ENCODE measurements around the gene PRDM8. TPM values are rescaled to one million over a fixed set of nuclear protein-coding genes. Genes with fewer than 3 reads are reported as not detected.

PRDM8 gene
- 0.73 TPM for polyA plus RNA-seq (2012; ENCODE audit: low read depth, missing spikeins)

DNA sequence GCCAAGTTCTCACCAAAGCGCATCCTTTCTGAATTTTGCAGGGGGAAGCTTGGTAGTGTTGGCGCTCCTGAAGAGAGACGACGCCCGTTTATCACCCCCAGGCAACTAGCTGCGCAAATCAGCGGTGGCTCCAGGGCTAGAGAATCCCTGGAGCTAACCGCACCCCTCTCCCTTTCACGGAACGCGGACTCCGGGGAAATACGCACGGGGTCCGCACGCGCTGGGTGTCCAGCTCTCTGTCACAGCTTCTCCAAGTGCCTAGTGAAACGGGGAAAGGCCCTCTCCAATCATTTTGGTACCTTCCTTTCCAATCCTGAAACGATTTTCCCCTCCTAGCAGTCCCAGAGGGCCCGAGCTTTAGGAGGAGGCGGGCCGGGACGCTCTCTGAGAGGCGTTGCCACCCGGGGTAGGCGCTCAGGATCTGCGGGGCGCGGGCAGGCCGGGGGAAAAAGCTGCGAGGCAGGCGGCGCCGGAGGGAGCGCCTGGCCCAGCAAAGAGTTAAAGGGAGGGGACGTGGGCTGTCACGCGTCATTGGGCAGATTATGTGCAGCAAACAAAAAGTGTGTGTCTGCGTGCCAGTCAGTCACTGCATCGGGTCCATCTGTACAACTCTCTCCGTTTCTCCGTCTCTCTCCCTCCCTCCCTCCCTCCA lies at the start of gene PRDM8:
TSS of gene PRDM8 (plus strand) at position 582 of the 652 bp plus-strand sequence. CDS start 2,578 bp downstream, outside the sequence.
- TF ChIP-seq TAF1 (IDR thresholded peaks at IDR 0.05; ENCODE audit: low read depth, low read length) (no peak), POU2F2 (IDR thresholded peaks at IDR 0.05; ENCODE audit: low read depth, low read length) (no peak), SPI1 (IDR thresholded peaks at IDR 0.05; ENCODE audit: low read depth, low read length) (no peak), PAX5 (IDR thresholded peaks at IDR 0.05; ENCODE audit: insufficient read depth, low read length, severe bottlenecking) (no peak), POLR2A (IDR thresholded peaks at IDR 0.05; ENCODE audit: low read depth, low read length) (no peak), POLR2AphosphoS5 (IDR thresholded peaks at IDR 0.05; ENCODE audit: low read depth, low read length) (no peak)
- no peak for FAIRE-seq
- DNase-seq (ENCODE audit: insufficient read length, low spot score) = no peak

DNA sequence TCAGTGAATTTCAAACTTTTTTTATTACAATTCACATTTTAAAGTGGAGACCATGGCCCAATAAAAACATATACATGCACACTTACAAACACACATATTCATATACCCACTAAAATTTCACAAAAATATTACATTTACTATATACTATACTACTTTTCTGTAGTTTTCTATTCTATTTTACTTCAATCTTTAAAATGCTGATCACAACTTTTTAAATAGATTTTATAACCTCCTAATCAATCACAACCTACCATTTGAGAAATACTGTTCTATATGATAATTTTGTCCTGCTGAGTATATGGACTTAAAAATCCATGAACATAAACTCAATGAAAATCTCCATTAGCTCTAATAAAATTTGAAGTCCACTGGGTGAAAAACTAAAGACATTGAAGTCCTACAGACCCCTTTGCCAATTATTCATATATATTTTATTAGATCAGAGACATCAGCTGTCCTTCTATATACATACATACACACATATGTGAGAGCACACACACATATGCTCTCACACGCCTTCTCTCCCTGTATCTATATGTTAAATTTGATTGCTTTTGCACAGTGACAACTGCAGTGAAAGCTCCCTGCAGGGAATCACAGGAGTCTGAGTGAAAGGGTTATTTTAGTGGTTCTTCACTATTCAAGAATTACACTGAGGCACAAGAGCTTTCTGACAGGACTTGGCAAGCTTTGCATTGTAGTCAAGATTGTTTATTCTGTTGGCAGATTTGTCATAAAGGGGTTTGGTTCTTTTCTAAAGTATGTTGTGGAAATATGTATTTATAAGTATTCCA lies 46.7 kb upstream of the PRDM8 start:
- DNase-seq (ENCODE audit: insufficient read length, low spot score) (no peak), FAIRE-seq (no peak)
- TF ChIP-seq TAF1 (IDR thresholded peaks at IDR 0.05; ENCODE audit: low read depth, low read length) (no peak), POU2F2 (IDR thresholded peaks at IDR 0.05; ENCODE audit: low read depth, low read length) (no peak), PAX5 (IDR thresholded peaks at IDR 0.05; ENCODE audit: insufficient read depth, low read length, severe bottlenecking) (no peak)

DNA sequence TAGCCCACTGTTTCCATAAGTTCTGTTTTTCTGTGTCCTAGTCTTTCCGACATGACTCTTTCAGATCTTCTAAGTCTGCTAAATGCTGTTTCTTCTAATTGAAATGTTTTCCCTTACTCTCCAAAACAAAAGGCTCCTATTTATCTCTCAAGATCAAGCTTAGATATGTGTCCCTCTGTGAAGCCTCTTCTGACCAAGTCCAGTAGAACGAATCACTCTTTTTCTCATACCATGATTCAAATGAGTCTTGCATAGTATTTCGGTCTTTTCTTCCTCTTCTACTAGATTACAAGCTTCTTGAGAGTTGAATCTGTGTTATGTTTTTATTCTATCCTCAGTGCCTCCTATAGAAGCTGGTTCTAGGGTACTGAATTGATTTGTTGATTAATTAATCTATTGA lies 45.3 kb upstream of the PRDM8 start:
- FAIRE-seq = no peak
- TF ChIP-seq POU2F2 (IDR thresholded peaks at IDR 0.05; ENCODE audit: low read depth, low read length) (no peak), POLR2AphosphoS5 (IDR thresholded peaks at IDR 0.05; ENCODE audit: low read depth, low read length) (no peak), POLR2A (IDR thresholded peaks at IDR 0.05; ENCODE audit: low read depth, low read length) (no peak), SPI1 (IDR thresholded peaks at IDR 0.05; ENCODE audit: low read depth, low read length) (no peak), TAF1 (IDR thresholded peaks at IDR 0.05; ENCODE audit: low read depth, low read length) (no peak)
- DNase-seq (ENCODE audit: insufficient read length, low spot score) = no peak

DNA sequence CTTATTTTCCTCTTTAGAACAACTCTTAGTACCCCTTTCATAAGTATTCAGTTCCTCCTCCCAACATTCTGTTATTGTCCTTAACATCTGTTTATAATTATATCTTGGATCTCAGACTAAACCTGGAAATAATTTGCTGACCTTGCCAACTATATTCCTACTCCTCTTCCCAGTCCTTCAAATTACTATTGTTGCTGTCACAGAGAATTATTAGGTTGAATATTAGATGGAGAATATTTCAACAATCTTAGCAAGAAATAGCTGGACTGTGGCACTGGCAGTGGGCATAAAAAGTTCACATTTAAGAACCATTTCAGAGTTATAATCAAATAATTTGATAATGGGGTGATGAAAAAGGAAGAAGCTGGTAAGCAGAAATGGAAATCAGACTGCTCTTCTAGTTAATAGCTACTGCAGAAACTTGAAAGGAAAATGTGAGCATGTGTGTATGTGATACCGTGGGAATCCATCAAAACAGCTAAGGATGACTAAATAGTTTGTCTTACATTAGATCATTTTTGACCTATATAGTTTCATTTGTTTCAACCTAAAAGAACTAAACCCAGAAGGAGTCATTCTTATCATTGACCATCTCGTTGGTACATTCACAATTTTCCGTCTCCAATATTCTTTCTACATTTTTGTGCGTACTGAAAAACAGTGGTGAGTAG lies 43.3 kb upstream of the PRDM8 start:
- DNase-seq (ENCODE audit: insufficient read length, low spot score) = no peak
- no peak for FAIRE-seq
- TF ChIP-seq POU2F2 (IDR thresholded peaks at IDR 0.05; ENCODE audit: low read depth, low read length) (no peak), POLR2A (IDR thresholded peaks at IDR 0.05; ENCODE audit: low read depth, low read length) (no peak)

DNA sequence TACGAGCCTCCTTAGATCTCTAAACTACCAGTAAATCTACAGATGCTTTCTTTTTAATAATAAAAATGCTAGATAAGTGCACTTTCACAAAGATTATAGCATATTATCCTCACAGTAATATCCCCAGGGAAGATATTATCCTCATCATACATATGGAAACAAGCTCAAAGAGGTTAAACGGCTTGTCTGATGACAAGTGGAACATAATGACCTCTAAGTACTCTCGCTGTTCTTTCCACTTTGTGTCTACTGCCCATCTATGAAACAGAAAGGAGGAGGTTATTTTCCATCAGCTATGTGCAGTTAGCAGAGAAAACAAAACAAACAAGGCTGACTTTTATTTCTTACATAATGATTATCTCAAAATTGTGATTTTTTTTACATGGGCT lies 42.8 kb upstream of the PRDM8 start:
- DNase-seq (ENCODE audit: insufficient read length, low spot score) = no peak
- no peak for FAIRE-seq
- no peak for TF ChIP-seq TAF1 (IDR thresholded peaks at IDR 0.05; ENCODE audit: low read depth, low read length)

DNA sequence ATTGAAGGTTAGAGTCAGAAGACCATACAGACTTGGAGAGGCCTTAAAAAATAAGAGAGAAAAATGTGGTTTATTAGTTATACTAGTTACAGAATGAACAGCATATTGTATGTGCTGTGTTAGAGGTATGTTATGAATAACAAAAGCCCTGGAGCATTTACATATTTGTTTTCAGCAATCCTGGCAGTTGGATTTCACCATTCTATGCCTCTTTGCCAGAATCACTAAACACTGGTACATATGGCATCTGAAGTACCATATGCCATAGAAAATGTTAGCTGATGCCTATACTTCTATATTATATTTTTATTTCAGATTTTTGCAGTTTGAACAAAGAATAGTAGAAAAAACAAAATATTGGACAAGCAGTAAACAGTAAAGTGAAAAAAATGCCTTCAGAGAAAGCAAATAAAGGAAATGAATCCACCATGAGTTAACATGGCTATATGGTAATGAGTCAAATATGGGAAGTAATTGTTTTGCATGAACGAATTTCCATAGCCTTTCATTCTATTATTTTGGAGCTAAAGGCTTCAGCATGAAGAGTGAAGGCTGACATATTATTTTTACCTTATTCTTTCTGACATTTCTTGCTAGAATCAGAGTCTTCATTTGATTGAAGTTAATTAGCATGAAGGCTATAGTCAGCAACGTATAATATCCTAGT lies 41.9 kb upstream of the PRDM8 start:
- TF ChIP-seq PAX5 (IDR thresholded peaks at IDR 0.05; ENCODE audit: insufficient read depth, low read length, severe bottlenecking) (no peak), TAF1 (IDR thresholded peaks at IDR 0.05; ENCODE audit: low read depth, low read length) (no peak), POLR2A (IDR thresholded peaks at IDR 0.05; ENCODE audit: low read depth, low read length) (no peak), POLR2AphosphoS5 (IDR thresholded peaks at IDR 0.05; ENCODE audit: low read depth, low read length) (no peak), SPI1 (IDR thresholded peaks at IDR 0.05; ENCODE audit: low read depth, low read length) (no peak), POU2F2 (IDR thresholded peaks at IDR 0.05; ENCODE audit: low read depth, low read length) (no peak)
- DNase-seq (ENCODE audit: insufficient read length, low spot score) (no peak), FAIRE-seq (no peak)

DNA sequence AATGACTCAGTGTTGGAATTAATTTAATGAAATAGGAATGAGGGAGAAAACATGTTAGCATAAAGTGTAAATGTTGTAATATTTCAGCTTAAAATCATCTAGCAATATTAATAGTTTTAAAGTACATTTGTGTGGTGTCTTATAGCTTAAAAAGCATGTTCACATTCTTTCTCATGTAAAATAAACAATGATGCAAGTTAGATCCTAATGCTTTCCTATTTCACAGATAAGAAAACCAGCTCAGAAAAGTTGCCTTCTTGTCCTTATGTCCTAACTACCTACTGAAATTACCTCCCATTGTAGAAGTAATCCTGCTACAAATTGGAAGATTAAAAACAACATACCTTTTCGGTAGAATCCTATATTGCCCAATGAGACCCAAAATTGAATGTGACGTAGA lies 40.9 kb upstream of the PRDM8 start:
- FAIRE-seq = no peak
- TF ChIP-seq POLR2A (IDR thresholded peaks at IDR 0.05; ENCODE audit: low read depth, low read length) (no peak), POLR2AphosphoS5 (IDR thresholded peaks at IDR 0.05; ENCODE audit: low read depth, low read length) (no peak), PAX5 (IDR thresholded peaks at IDR 0.05; ENCODE audit: insufficient read depth, low read length, severe bottlenecking) (no peak), POU2F2 (IDR thresholded peaks at IDR 0.05; ENCODE audit: low read depth, low read length) (no peak), TAF1 (IDR thresholded peaks at IDR 0.05; ENCODE audit: low read depth, low read length) (no peak)
- DNase-seq (ENCODE audit: insufficient read length, low spot score) = no peak

DNA sequence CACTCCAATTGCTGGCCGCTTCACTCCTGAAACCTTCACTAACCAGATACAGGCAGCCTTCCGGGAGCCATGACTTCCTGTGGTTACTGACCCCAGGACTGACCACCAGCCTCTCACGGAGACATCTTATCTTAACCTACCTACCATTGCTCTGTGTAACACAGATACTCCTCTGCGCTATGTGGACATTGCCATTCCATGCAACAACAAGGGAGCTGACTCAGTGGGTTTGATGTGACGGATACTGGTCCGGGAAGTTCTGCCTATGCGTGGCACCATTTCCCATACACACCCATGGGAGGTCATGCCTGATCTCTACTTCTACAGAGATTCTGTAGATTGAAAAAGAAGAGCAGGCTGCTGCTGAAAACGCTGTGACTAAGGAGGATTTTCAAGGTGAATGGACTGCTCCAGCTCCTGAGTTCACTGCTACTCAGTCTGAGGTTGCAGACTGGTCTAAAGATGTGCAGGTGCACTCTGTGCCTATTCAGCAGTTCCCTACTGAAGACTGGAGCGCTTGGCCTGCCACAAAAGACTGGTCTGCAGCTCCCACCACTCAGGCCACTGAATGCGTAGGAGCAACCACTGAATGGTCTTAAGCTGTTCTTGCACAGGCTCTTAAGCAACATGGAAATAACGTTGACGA lies 35.8 kb upstream of the PRDM8 start:
- FAIRE-seq (no peak), DNase-seq (ENCODE audit: insufficient read length, low spot score) (no peak)
- no peak for TF ChIP-seq TAF1 (IDR thresholded peaks at IDR 0.05; ENCODE audit: low read depth, low read length)

DNA sequence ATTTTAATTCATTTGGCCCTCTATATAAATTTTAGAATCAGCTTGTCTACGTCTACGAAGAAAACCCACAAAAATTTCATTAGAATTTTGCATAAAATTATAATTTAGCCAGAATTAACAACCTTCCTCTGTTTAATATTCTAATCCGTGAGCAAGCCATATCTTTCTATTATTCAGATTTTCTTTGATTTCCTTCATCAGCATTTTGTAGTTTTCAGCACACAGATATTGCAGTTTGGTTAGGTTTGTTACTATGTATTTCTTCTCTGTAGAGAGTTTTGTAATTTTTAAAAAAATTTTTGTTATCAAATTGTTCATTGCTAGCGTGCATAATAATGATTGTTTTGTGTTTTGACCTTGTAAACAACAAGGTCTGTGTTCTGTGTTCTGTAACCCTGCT lies 34.9 kb upstream of the PRDM8 start:
- FAIRE-seq (no peak), DNase-seq (ENCODE audit: insufficient read length, low spot score) (no peak)
- no peak for TF ChIP-seq TAF1 (IDR thresholded peaks at IDR 0.05; ENCODE audit: low read depth, low read length)
- TF ChIP-seq POU2F2 (IDR thresholded peaks at IDR 0.05; ENCODE audit: low read depth, low read length) = no peak
- no peak for TF ChIP-seq POLR2AphosphoS5 (IDR thresholded peaks at IDR 0.05; ENCODE audit: low read depth, low read length)
- TF ChIP-seq POLR2A (IDR thresholded peaks at IDR 0.05; ENCODE audit: low read depth, low read length) = no peak
- TF ChIP-seq SPI1 (IDR thresholded peaks at IDR 0.05; ENCODE audit: low read depth, low read length) = no peak
- TF ChIP-seq PAX5 (IDR thresholded peaks at IDR 0.05; ENCODE audit: insufficient read depth, low read length, severe bottlenecking) = no peak
